GM18498 (cell line): ENCODE measurements around the gene MTARC2.

Experiments
- ATAC-seq: cut with Tn5 transposase; IDR thresholded peaks from one replicate; pipeline ENCODE4 v1.9.1; 2021; ENCODE audit warnings: mild to moderate bottlenecking, moderate library complexity; ENCODE audit not compliant: unreplicated experiment

MTARC2 gene

GRCh38 chr1:220824031-220824989 is 76.2 kb downstream of the MTARC2 start:
- no peak for ATAC-seq

DNA sequence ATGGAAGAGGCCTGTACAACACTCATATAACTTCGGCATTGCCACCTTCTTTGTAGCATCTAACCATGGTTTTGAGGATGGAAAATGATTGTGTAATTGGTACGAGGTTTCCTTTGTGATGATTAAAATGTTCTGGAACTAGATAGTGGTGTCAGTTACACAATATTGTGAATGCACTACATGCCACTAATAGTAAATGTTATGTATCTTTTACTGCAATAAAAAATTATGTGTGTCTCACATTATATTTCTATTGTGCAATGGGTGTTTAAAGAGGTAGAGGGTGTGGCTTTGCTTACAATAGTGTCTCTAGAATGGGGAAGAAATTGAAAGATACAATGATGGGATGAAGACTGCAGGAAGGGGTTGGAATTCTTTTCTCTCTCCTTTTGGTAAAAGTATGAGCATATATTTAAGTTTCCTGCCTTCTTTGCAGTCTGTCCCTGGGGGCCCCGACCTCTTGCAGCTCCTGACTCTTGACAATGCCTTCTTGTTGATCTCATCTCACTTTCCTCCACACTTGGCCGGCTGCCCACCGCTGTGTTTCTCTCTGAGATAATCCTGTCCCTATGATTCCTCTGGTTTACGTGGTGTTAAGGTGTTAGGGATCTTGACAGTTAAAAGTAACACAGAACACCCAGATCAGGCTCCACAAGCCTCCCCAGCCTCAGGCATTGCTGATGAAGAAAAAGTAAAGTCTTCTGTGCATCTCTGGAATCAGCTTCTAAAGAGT is 77.9 kb downstream of the MTARC2 start:
- ATAC-seq, result no peak

GRCh38 chr1:220826729-220827128 is 78.6 kb downstream of the MTARC2 start:
- ATAC-seq, result no peak

DNA sequence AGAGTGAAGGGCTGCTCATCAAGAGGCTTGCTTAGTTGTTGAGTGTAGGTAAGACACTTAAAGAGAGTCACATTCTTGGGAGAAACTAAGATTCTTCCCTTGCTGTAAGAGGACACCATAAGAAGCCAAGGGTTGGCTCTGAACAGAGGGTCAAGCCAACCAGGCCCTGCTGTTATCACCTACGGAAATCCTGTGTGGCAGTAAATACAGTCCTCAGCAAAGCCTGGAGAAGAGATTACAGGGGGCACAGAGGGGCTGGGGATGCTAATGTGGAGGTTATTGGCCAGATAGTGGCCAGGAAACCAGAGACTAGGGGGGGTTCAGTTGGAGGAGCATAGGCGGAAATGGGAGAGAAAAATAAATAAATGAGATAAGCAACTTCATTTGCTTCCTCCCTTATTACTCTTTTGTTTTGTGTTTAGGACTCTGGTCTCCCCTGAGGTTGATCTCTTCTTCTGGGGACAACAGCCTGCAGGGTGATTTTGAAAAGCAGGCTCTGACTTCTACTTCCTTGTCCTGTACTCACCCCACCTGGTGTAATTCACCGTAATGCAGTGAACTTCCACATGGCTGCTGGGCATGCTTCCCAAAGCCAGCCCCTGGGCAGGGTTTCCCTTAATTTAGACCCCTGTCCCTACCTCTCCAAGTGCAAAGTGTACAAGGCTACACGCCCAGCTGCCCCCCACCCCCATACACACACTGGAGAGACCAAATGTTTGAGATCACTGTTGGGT is 79.5 kb downstream of the MTARC2 start:
- ATAC-seq, result no peak

DNA sequence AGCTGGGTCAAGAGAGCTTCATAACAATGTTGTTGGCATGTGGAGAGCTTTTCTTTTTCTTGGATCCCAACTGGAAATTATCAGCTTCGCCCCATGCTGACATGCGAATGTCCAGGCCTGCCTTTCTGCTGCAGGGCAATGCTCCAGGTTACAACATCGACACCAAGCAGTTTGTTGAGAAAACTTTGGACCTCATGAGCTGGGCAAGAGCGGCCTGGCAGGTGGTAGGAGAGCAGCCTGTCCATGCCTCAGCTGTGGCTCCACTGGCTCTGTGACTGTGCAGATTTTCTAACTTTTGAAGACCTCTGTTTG is 80.0 kb downstream of the MTARC2 start:
- no peak for ATAC-seq

GRCh38 chr1:220828950-220829586 is 80.9 kb downstream of the MTARC2 start:
- no peak for ATAC-seq

GRCh38 chr1:220833436-220833835 is 85.3 kb downstream of the MTARC2 start:
- no peak for ATAC-seq
